ENCODE results near the gene LILRA6.
"Not testable (repeated sequence)": the region's sequence is repeated elsewhere in the genome, so short reads cannot be mapped to it uniquely, and the experiment has no call there.

The LILRA6 gene

DNA sequence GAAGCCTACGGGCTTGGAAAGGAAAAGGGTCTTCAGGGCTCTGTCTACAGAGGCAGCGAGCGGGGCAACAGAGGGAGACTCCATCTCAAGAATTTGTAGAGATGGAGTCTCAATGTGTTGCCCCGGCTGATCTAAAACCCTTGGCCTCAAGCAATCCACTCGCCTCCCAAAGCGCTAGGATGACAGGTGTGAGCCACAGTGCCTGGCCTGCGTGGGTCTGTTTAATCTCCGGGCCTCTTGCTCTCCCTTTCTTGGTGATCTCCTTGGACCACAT is 33.9 kb downstream of the LILRA6 start:
- DNase-seq = no peak

- DNase-seq = peak in 35 of 56 donors; percentile 2 to 74 (median 42)
These were observed 34.4 kb downstream of the LILRA6 start for GRCh38 chr19:54207983-54208783.

DNA sequence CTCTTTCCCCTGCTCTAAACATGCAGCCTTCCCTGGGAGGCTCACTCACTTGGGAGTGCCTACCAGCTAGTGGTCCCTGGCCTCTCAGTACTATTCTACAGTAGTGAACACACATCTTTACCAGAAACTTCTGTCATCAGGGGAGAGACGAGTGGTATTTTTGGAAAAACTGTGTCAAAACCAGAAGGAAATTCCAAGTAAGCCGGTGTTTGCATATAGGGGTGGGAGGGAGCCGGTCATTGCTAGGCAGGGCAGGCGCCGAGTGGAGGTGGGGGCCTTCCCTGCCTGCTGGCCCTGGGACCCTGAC is 35.0 kb downstream of the LILRA6 start:
- DNase-seq = no peak

- DNase-seq = not testable (repeated sequence)
These were observed 35.4 kb downstream of the LILRA6 start for GRCh38 chr19:54207193-54207592.

DNA sequence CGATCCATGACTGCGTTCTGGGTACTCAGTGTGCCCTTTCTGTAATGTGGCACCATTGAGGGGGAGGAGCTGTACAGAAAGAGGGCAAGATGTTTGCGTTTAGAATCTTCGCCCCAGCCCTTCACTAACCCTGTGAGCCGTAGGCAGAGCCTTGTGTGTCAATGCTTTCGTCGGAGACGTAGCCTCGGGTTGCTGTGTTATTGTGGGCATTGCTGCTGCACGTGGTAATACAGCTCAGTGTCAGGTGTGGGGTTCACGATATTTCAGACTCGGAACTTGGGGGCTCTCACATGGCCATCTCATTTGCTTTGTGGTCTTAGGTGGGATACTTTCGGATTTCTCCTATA is 35.8 kb downstream of the LILRA6 start:
- no peak for DNase-seq

- DNase-seq = no peak
These were observed 36.4 kb downstream of the LILRA6 start for GRCh38 chr19:54206030-54206830.

- DNase-seq = no peak
These were observed 37.7 kb downstream of the LILRA6 start for GRCh38 chr19:54204767-54205468.

DNA sequence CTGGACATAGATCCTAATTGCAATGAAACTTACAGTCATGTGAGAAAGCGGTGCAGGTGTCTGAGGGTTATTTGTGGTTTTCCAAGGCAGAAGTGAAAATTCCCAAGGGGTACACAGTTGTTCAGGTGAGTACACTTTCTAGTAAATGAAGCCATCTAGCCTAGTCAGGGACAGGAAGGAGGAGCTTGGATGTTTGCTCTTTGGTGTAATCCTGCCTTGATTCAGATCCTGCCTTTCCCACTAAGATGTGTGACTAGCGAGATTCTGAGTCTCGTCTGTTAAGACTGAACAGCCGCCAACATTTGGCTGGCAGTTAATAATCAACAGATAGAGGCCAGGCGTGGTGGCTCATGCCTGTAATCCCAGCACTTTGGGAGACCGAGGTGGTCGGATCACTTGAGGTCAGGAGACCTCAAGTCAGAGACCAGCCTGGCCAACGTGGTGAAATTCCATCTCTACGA is 39.4 kb downstream of the LILRA6 start:
- DNase-seq = no peak

GRCh38 chr19:54201980-54202379 is 40.6 kb downstream of the LILRA6 start:
- DNase-seq = no peak

DNA sequence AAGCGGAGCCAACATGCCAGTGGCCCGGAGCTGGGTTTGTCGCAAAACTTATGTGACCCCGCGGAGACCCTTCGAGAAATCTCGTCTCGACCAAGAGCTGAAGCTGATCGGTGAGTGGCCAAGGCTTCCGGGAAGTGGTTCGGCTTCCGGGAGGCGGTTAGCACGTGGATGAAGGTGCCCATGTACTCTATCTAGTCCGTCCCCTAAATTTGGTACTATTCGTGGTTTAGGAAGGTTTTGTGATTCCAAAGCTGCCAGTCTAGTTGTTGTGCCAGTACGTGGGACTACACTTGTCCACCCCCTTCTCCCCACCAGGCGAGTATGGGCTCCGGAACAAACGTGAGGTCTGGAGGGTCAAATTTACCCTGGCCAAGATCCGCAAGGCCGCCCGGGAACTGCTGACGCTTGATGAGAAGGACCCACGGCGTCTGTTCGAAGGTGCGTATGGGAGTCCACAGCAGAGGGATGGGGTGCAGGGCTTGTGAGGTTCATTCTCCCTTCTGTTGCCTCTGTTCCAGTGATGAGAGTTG is 41.4 kb downstream of the LILRA6 start:
- DNase-seq = no peak

DNA sequence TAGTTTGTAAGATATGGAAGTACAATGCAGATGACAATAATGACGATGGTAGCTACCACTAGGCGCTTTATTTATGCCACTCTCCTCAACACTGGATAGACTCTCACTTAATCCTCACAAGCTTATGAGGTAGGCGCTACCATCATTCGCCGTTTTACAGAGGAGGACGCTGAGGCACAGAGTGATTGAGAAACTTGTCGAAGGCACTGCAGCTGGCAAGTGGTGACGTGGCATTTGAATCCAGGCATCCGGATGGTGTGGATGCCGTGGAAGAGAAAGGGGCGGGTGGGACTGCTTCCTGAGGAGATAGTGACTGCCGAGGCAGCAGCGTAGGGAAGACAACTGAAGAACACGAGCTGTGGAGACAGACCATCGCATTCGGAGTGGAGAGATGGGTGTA is 43.2 kb downstream of the LILRA6 start:
- DNase-seq = no peak

DNA sequence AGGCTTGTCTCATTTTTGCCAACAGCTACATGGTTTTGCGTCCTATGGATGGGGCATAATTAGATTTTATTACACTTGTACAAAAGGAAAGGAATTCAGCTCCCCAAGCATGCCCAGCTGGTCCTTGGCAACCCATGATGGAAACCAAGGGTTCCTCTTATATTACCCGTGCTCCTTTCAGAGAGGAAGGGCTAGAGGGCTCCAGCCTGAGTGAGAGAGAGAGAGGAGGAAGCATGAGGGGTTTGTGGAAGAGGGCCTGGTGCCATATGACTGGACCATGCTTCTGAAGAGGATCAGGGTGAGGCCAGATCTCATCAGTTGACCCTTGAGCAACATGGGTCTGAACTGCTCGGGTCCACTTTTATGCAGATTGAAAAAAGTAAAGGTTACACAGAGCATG is 45.5 kb downstream of the LILRA6 start:
- no peak for DNase-seq

DNA sequence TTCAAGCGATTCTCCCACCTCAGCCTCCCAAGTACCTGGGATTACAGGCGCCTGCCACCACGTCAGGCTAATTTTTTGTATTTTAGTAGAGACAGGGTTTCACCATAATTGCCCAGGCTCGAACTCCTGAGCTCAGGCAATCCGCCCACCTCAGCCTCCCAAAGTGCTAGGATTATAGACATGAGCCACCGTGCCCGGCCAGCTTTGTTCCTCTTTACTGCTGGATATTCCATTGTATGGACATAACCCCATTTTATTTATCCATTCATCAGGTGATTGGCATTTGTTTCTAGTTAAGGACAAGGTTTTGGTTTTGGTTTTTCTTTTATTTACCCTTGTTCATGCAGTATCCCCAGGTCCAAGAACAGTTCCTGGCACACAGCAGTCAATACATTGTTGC is 46.1 kb downstream of the LILRA6 start:
- DNase-seq = no peak

DNA sequence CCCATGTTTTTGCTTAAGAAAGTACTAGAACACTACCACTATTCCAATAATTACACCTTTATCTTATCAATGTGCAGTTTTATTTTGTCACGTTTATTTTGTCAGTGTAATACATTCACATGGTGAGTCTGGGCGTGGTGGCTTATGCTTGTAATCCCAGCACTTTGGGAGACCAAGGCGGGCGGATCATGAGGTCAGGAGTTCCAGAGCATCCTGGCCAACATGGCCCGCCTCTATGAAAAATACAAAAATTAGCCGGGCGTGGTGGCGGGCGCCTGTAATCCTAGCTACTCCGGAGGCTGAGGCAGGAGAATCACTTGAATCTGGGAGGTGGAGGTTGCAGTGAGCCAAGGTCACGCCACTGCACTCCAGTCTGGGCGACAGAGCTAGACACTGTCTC is 48.1 kb downstream of the LILRA6 start:
- not testable (repeated sequence) for DNase-seq

GRCh38 chr19:54193011-54193410 is 49.6 kb downstream of the LILRA6 start:
- DNase-seq = no peak

DNA sequence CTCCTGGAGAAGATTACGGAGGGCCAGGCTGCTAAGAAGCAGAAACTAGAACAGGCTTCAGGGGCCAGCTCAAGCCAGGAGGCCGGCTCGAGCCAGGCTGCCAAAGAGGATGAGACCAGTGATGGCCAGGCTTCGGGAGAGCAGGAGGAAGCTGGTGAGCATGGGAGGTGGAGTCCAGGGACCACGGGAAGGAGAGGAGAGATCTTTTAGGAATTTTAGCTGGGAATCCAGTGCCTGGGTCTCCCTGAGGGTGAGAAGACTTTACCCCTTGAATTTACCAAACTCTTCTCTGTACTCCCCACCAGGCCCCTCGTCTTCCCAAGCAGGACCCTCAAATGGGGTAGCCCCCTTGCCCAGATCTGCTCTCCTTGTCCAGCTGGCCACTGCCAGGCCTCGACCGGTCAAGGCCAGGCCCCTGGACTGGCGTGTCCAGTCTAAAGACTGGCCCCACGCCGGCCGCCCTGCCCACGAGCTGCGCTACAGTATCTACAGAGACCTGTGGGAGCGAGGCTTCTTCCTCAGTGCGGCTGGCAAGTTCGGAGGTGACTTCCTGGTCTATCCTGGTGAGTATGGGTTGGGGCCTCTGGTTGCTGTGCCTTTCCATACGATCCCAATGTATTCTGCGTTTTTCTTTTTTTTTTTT is 50.7 kb downstream of the LILRA6 start:
- peak in 2 of 56 donors; percentile 37 to 41 for DNase-seq

GRCh38 chr19:54191011-54191810 is 51.4 kb downstream of the LILRA6 start, which contains the start of gene TSEN34:
TSEN34 (plus strand) TSS chr19:54191308; CDS start chr19:54191365, 57 bp downstream.
- DNase-seq = peak in 46 of 56 donors; percentile 50 to 96 (median 91)

DNA sequence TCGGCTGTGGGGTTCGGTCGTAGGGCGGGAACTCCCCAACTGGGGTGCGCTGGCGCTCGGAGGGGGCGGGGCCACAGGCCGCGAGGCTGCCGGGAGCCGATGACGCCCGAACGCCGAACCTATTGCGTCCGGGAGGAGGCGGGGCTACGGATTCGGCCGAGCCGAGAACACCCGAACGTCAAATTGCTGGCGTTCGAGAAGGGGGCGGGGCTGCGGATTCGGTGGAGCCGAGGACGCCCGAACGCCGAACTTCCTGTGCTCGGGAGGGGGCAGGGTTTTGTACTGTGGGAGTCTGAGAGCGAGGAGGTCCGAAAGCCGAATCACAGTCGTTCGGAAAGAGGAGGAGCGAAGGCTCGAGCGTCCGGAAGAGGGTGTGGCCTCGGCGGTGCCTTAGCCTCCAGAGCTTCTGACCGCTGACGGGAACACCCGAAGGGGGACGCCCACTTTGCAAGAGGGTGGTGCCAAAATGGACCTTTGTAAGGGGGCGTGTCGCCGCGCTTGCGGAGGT is 52.0 kb downstream of the LILRA6 start:
- DNase-seq = peak; percentile 87 to 100 (median 100)

- DNase-seq = peak; percentile 98 to 100 (median 100)
These were observed 52.7 kb downstream of the LILRA6 start for GRCh38 chr19:54189735-54190502.

All from nucleus accumbens (tissue), 56 donors.